Measurements from ENCODE around the gene PTPRD.

DNA sequence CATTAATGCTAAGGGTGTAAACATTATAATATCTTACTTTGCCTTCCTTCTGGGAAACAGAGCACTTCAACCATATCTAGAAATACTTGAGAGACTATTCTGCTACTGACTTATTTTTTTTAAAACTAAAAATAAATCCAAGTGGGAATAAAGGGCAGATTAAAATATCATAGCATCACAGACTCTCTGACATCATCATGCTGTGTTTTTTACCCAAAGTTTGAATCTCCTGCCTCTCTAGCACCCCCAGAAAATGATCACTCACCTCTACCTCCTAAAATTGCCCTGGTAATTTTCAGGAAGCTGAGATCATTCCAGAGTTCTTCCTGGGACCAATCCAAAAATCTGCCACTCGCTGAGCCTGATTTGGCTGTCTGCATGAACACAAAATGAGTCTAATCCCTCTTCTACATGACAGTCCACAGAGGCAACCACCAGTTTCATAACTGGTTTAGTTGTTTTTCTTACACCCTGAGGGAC lies 1999.4 kb downstream of the PTPRD start:
- TF ChIP-seq EZH2phosphoT487 (IDR thresholded peaks at IDR 0.05; ENCODE audit: borderline replicate concordance, low read length): no peak
- TF ChIP-seq, protein P1, sequence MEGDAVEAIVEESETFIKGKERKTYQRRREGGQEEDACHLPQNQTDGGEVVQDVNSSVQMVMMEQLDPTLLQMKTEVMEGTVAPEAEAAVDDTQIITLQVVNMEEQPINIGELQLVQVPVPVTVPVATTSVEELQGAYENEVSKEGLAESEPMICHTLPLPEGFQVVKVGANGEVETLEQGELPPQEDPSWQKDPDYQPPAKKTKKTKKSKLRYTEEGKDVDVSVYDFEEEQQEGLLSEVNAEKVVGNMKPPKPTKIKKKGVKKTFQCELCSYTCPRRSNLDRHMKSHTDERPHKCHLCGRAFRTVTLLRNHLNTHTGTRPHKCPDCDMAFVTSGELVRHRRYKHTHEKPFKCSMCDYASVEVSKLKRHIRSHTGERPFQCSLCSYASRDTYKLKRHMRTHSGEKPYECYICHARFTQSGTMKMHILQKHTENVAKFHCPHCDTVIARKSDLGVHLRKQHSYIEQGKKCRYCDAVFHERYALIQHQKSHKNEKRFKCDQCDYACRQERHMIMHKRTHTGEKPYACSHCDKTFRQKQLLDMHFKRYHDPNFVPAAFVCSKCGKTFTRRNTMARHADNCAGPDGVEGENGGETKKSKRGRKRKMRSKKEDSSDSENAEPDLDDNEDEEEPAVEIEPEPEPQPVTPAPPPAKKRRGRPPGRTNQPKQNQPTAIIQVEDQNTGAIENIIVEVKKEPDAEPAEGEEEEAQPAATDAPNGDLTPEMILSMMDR (IDR thresholded peaks at IDR 0.05; ENCODE audit: low read depth, low read length, poor library complexity, severe bottlenecking): no peak

Data from DOHH2 (cell line).